K562 (cell line): ENCODE measurements around the gene STK24. TPM values are rescaled to one million over a fixed set of nuclear protein-coding genes. Genes with fewer than 3 reads are reported as not detected.

ENCODE experiments used
- ASH1L ChIP-seq: fragments of 450-650 bp; IDR thresholded peaks from 2 replicates; pipeline ENCODE4 v1.6.1; 2018; ENCODE audit warnings: borderline replicate concordance, mild to moderate bottlenecking, low read depth; ENCODE audit not compliant: partially characterized antibody
- CBFA2T3 ChIP-seq: fragments of 450-650 bp; IDR thresholded peaks from 2 replicates; pipeline ENCODE4 v1.6.1; 2017
- CREB1 ChIP-seq, 2 experiments: sonication (generic) in 1 of 2; formaldehyde crosslinking in 1 of 2; IDR thresholded peaks; 2 replicates each; pipeline versions ENCODE4 v1.6.1 to v1.8.0; 2012 to 2022; ENCODE audit warnings: inconsistent platforms in 1 of 2, mild to moderate bottlenecking in 1 of 2, missing genetic modification reagents in 1 of 2, moderate library complexity in 1 of 2
- CXXC5 ChIP-seq: fragments of 250-450 bp; sonication (Bioruptor Pico); IDR thresholded peaks from 2 replicates; pipeline ENCODE4 v1.8.0; 2022; ENCODE audit warnings: inconsistent platforms, mild to moderate bottlenecking, moderate library complexity
- FOXA3 ChIP-seq, 2 experiments: fragments of 450-650 bp in 1 of 2; sonication (generic) in 1 of 2; formaldehyde crosslinking; IDR thresholded peaks in 1 of 2; conservative IDR thresholded peaks in 1 of 2; 2 replicates each; pipeline versions ENCODE4 v1.4.0 to v1.8.0; 2020 to 2022; ENCODE audit warnings: mild to moderate bottlenecking in 2 of 2, missing genetic modification reagents in 1 of 2
- HDAC2 ChIP-seq: fragments of 450-650 bp; IDR thresholded peaks from 2 replicates; pipeline ENCODE4 v1.6.1; 2016; ENCODE audit warnings: mild to moderate bottlenecking
- NFYB ChIP-seq: IDR thresholded peaks from 2 replicates; pipeline ENCODE4 v1.6.1; 2011; ENCODE audit warnings: mild to moderate bottlenecking, moderate library complexity; ENCODE audit not compliant: insufficient read length; ENCODE audit errors: extremely low read depth
- SMARCB1 ChIP-seq: IDR thresholded peaks from 2 replicates; pipeline ENCODE4 v1.6.1; 2011; ENCODE audit warnings: improper control_type of control experiment, low read depth; ENCODE audit not compliant: insufficient read length
- TOE1 ChIP-seq, 2 experiments: fragments of 450-650 bp in 1 of 2; sonication (generic) in 1 of 2; formaldehyde crosslinking in 1 of 2; IDR thresholded peaks; 2 replicates each; pipeline versions ENCODE4 v1.7.1 to v1.8.0; 2016 to 2022; ENCODE audit warnings: borderline replicate concordance in 2 of 2, mild to moderate bottlenecking in 2 of 2, antibody characterized with exemption in 1 of 2, inconsistent platforms in 1 of 2, low read depth in 1 of 2, missing genetic modification reagents in 1 of 2, moderate library complexity in 1 of 2
- ZNF717 ChIP-seq: fragments of 250-450 bp; sonication (Bioruptor Pico); IDR thresholded peaks from 2 replicates; pipeline ENCODE4 v1.5.0; 2021
- polyA plus RNA-seq, 8 experiments: library from polyadenylated mRNA; depleted of rRNA in 4 of 8; stranded (reverse) in 5 of 8; unstranded in 3 of 8; fragments of >200 nt; fragmentation: Nextera tagmentation in 2 of 8; fragmentation: Illumina TruSeq in 1 of 8; extraction: Ambion mirVana in 2 of 8; extraction: Trizol in 1 of 8; gene quantifications; 2 replicates each; pipeline versions ENCODE4 v1.2.1 to v1.2.3, GENCODE V29; 2011 to 2014; ENCODE audit warnings: inconsistent platforms in 1 of 8, missing spikeins in 1 of 8
- total RNA-seq, 7 experiments: library from RNA; depleted of rRNA in 6 of 7; stranded (reverse); fragments of >200 nt in 6 of 7; fragmentation: Illumina TruSeq in 2 of 7; extraction: Trizol in 2 of 7; gene quantifications; 2 replicates each; pipeline versions ENCODE4 v1.2.1 to v1.2.3, GENCODE V29; 2011 to 2021; ENCODE audit warnings: low replicate concordance in 1 of 7
- TF ChIP-seq, protein P1 (sequence below), 2 experiments: fragments of 450-650 bp; IDR thresholded peaks; 2 replicates each; pipeline ENCODE4 v1.6.1; 2018; ENCODE audit warnings: mild to moderate bottlenecking in 2 of 2, low read depth in 1 of 2; ENCODE audit not compliant: partially characterized antibody in 2 of 2
- TF ChIP-seq, protein P2 (sequence below): fragments of 250-450 bp; sonication (Bioruptor Pico); IDR thresholded peaks from 2 replicates; pipeline ENCODE4 v1.8.0; 2021; ENCODE audit warnings: moderate library complexity, mild to moderate bottlenecking, inconsistent platforms
- TF ChIP-seq, protein P3 (sequence below), 3 experiments: fragments of 200-800 bp in 1 of 3; fragments of 250-450 bp in 1 of 3; fragments of 450-650 bp in 1 of 3; sonication (Bioruptor Pico) in 1 of 3; sonication (Bioruptor generic) in 1 of 3; formaldehyde crosslinking in 1 of 3; IDR thresholded peaks; 2 replicates each; pipeline versions ENCODE4 v1.6.1 to v1.8.0; 2016 to 2022; ENCODE audit warnings: mild to moderate bottlenecking in 2 of 3, missing genetic modification characterization in 2 of 3, missing compliant biosample characterization in 1 of 3, moderate library complexity in 1 of 3
- TF ChIP-seq, protein P4 (sequence below): fragments of 450-650 bp; formaldehyde crosslinking; IDR thresholded peaks from 2 replicates; pipeline ENCODE4 v1.4.0; 2022; ENCODE audit warnings: missing genetic modification characterization

STK24 gene
- total and polyA plus RNA-seq, 9 of the 15 experiments (the other 6 are each of a cell fraction or from before 2014, with no cell fraction given): 3.8 to 78.4 (median 28.2) TPM

DNA sequence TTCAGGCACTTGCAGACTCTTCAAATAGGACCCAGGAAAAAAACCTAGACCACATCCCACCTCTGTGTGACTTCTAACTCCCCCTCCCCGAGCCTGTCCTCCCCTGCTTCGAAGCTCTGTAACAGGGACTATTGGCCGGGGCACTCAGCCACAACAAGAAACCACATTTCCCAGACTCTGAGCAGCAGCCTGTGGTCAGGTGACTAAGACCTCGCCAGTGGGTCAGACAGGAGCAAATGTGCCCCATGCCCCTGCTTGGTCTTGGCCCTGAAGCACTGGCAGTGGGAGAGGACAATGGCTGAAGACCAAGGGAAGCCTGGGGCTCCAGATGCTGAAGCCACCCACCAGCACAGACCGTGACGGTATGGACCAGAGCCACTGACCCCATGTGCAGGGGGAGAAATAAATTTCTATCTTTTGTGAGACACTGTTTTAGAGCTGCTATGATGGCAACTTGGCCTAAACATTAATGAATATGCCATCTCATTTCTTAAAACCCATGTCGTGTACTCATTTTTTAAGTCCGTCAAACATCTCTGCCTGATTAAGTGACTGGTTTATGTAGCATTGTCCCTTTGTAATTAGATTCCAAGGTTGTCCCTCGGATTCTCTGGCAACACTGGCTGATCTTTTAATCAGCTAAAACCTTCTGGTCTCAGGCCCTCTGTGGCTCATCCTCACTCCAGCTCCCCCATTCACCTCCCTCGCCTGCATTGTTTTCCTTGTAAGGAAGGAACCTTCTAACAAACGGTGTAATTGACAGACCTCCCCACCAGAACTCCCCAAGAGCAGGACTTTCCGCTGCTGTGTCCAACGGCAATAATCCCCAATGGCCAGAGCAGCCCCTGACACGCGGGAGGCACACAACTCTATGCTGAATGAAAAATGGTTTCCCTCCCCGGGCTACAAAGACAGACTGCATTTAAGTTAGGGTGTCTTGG, 98.4 kb downstream of the STK24 start (continued):
- TF ChIP-seq, protein P1, sequence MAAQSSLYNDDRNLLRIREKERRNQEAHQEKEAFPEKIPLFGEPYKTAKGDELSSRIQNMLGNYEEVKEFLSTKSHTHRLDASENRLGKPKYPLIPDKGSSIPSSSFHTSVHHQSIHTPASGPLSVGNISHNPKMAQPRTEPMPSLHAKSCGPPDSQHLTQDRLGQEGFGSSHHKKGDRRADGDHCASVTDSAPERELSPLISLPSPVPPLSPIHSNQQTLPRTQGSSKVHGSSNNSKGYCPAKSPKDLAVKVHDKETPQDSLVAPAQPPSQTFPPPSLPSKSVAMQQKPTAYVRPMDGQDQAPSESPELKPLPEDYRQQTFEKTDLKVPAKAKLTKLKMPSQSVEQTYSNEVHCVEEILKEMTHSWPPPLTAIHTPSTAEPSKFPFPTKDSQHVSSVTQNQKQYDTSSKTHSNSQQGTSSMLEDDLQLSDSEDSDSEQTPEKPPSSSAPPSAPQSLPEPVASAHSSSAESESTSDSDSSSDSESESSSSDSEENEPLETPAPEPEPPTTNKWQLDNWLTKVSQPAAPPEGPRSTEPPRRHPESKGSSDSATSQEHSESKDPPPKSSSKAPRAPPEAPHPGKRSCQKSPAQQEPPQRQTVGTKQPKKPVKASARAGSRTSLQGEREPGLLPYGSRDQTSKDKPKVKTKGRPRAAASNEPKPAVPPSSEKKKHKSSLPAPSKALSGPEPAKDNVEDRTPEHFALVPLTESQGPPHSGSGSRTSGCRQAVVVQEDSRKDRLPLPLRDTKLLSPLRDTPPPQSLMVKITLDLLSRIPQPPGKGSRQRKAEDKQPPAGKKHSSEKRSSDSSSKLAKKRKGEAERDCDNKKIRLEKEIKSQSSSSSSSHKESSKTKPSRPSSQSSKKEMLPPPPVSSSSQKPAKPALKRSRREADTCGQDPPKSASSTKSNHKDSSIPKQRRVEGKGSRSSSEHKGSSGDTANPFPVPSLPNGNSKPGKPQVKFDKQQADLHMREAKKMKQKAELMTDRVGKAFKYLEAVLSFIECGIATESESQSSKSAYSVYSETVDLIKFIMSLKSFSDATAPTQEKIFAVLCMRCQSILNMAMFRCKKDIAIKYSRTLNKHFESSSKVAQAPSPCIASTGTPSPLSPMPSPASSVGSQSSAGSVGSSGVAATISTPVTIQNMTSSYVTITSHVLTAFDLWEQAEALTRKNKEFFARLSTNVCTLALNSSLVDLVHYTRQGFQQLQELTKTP (IDR thresholded peaks at IDR 0.05; ENCODE audit: low read depth in 1 of 2, partially characterized antibody in 2 of 2): no peak
- TF ChIP-seq TOE1 (IDR thresholded peaks at IDR 0.05; ENCODE audit: borderline replicate concordance) (no peak), TOE1 (CRISPR knock-in tag; IDR thresholded peaks at IDR 0.05; ENCODE audit: borderline replicate concordance, low read depth) (no peak), SMARCB1 (no peak), CXXC5 (CRISPR knock-in tag) (no peak), CBFA2T3 (peak; percentile 77), CREB1 (IDR thresholded peaks at IDR 0.05) (no peak), CREB1 (CRISPR knock-in tag; IDR thresholded peaks at IDR 0.05) (no peak), ASH1L (no peak), NFYB (no peak), FOXA3 (CRISPR knock-in tag; conservative IDR thresholded peaks at IDR 0.05 in 1 of 2, IDR thresholded peaks at IDR 0.05 in 1 of 2) (no peak), HDAC2 (no peak), ZNF717 (CRISPR knock-in tag) (no peak)
- TF ChIP-seq, protein P2, sequence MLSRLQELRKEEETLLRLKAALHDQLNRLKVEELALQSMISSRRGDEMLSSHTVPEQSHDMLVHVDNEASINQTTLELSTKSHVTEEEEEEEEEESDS: no peak
- TF ChIP-seq, protein P3, sequence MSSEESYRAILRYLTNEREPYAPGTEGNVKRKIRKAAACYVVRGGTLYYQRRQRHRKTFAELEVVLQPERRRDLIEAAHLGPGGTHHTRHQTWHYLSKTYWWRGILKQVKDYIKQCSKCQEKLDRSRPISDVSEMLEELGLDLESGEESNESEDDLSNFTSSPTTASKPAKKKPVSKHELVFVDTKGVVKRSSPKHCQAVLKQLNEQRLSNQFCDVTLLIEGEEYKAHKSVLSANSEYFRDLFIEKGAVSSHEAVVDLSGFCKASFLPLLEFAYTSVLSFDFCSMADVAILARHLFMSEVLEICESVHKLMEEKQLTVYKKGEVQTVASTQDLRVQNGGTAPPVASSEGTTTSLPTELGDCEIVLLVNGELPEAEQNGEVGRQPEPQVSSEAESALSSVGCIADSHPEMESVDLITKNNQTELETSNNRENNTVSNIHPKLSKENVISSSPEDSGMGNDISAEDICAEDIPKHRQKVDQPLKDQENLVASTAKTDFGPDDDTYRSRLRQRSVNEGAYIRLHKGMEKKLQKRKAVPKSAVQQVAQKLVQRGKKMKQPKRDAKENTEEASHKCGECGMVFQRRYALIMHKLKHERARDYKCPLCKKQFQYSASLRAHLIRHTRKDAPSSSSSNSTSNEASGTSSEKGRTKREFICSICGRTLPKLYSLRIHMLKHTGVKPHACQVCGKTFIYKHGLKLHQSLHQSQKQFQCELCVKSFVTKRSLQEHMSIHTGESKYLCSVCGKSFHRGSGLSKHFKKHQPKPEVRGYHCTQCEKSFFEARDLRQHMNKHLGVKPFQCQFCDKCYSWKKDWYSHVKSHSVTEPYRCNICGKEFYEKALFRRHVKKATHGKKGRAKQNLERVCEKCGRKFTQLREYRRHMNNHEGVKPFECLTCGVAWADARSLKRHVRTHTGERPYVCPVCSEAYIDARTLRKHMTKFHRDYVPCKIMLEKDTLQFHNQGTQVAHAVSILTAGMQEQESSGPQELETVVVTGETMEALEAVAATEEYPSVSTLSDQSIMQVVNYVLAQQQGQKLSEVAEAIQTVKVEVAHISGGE (CRISPR knock-in tag; IDR thresholded peaks at IDR 0.05): 0 out of 6 replicates have a peak, but pooled peaks of 1 of the 3 experiments have one; percentile 27
- TF ChIP-seq, protein P4, sequence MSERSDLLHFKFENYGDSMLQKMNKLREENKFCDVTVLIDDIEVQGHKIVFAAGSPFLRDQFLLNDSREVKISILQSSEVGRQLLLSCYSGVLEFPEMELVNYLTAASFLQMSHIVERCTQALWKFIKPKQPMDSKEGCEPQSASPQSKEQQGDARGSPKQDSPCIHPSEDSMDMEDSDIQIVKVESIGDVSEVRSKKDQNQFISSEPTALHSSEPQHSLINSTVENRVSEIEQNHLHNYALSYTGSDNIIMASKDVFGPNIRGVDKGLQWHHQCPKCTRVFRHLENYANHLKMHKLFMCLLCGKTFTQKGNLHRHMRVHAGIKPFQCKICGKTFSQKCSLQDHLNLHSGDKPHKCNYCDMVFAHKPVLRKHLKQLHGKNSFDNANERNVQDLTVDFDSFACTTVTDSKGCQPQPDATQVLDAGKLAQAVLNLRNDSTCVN (CRISPR knock-in tag): no peak
